ENCODE measurements around the gene ERICH6. TPM values are rescaled to one million over a fixed set of nuclear protein-coding genes. Genes with fewer than 3 reads are reported as not detected.

ERICH6 gene
- total RNA-seq, 1 experiment from 2014 or later, result not detected

GRCh38 chr3:150691414-150692040 is 12.2 kb downstream of the ERICH6 start:
- ATAC-seq (no peak), DNase-seq (no peak)
- ChIA-PET CTCF (no interaction called here), POLR2A (ENCODE audit: unreplicated experiment) (no interaction called here)
- no peaks in the 10 kb centered on the region for H3K4me1 ChIP-seq (ENCODE audit: insufficient read depth, low read length)
- H3K9me3 ChIP-seq (ENCODE audit: low read length), result peaks cover 20% of the 10 kb centered on the region
- H2AFZ ChIP-seq (ENCODE audit: low read length), result no peak overlapping the region
- no peaks in the 10 kb centered on the region for H3F3A ChIP-seq (ENCODE audit: low read length, unreplicated experiment)
- no peak overlapping the region for H3K9ac ChIP-seq (ENCODE audit: low read length)
- H3K27ac ChIP-seq (ENCODE audit: low read length), result no peak overlapping the region
- no peaks in the 10 kb centered on the region for H3K79me2 ChIP-seq (ENCODE audit: low read length)
- BruUV-seq (replicated peaks), result no TSS peak
- peaks cover under 1% of the 10 kb centered on the region; the same call in 1 of the 2 replicates for H3K27me3 ChIP-seq (ENCODE audit: low read length)
- no peak overlapping the region for H3K4me3 ChIP-seq (ENCODE audit: low read length)
- TF ChIP-seq EZH2 (IDR thresholded peaks at IDR 0.05; ENCODE audit: low read length, unreplicated experiment), result no peak
- TF ChIP-seq EZH2phosphoT487 (IDR thresholded peaks at IDR 0.05; ENCODE audit: borderline replicate concordance, low read length), result no peak
- no peak for TF ChIP-seq CTCF (conservative IDR thresholded peaks at IDR 0.05; ENCODE audit: low read depth, low read length)
- intact Hi-C loops (cut with micrococcal nuclease), result no loop called here
- H4K20me1 ChIP-seq (ENCODE audit: low read length), result no peaks in the 10 kb centered on the region
- no peak overlapping the region for H3K4me2 ChIP-seq (ENCODE audit: low read length)
- H3K9me2 ChIP-seq (replicated peaks; ENCODE audit: low read length), result no peaks in the 10 kb centered on the region
- H3K36me3 ChIP-seq (ENCODE audit: low read depth, low read length), result no peaks in the 10 kb centered on the region

GRCh38 chr3:150687613-150688012 is 16.1 kb downstream of the ERICH6 start:
- peaks cover 15% of the 10 kb centered on the region for H3K9me3 ChIP-seq (ENCODE audit: low read length)
- BruUV-seq (replicated peaks), result no TSS peak
- H3K4me3 ChIP-seq (ENCODE audit: low read length), result no peak overlapping the region
- CTCF ChIA-PET, result no interaction called here
- H3K27ac ChIP-seq (ENCODE audit: low read length), result no peak overlapping the region
- H4K20me1 ChIP-seq (ENCODE audit: low read length), result no peaks in the 10 kb centered on the region
- ATAC-seq (no peak), DNase-seq (no peak)
- H3K9me2 ChIP-seq (replicated peaks; ENCODE audit: low read length), result no peaks in the 10 kb centered on the region
- no peaks in the 10 kb centered on the region for H3K79me2 ChIP-seq (ENCODE audit: low read length)
- TF ChIP-seq EZH2 (IDR thresholded peaks at IDR 0.05; ENCODE audit: low read length, unreplicated experiment) (no peak), EZH2phosphoT487 (IDR thresholded peaks at IDR 0.05; ENCODE audit: borderline replicate concordance, low read length) (no peak), CTCF (conservative IDR thresholded peaks at IDR 0.05; ENCODE audit: low read depth, low read length) (no peak)
- no peaks in the 10 kb centered on the region for H3K36me3 ChIP-seq (ENCODE audit: low read depth, low read length)
- H3K27me3 ChIP-seq (ENCODE audit: low read length), result peaks cover 7% of the 10 kb centered on the region; the same call in 1 of the 2 replicates
- no peak overlapping the region for H2AFZ ChIP-seq (ENCODE audit: low read length)
- H3K9ac ChIP-seq (ENCODE audit: low read length), result no peak overlapping the region
- POLR2A ChIA-PET (ENCODE audit: unreplicated experiment), result no interaction called here
- no peaks in the 10 kb centered on the region for H3F3A ChIP-seq (ENCODE audit: low read length, unreplicated experiment)
- no peaks in the 10 kb centered on the region for H3K4me1 ChIP-seq (ENCODE audit: insufficient read depth, low read length)
- H3K4me2 ChIP-seq (ENCODE audit: low read length), result no peak overlapping the region
- intact Hi-C loops (cut with micrococcal nuclease), result no loop called here

GRCh38 chr3:150682824-150683223 is 20.9 kb downstream of the ERICH6 start:
- Histone ChIP-seq H3K36me3 (ENCODE audit: low read depth, low read length) (no peaks in the 10 kb centered on the region), H3K4me1 (ENCODE audit: insufficient read depth, low read length) (no peaks in the 10 kb centered on the region), H3K9me3 (ENCODE audit: low read length) (no peaks in the 10 kb centered on the region), H3K27me3 (ENCODE audit: low read length) (peaks cover 7% of the 10 kb centered on the region; the same call in 1 of the 2 replicates), H2AFZ (ENCODE audit: low read length) (no peak overlapping the region), H4K20me1 (ENCODE audit: low read length) (no peaks in the 10 kb centered on the region), H3K9me2 (replicated peaks; ENCODE audit: low read length) (no peaks in the 10 kb centered on the region), H3K4me3 (ENCODE audit: low read length) (no peak overlapping the region), H3K9ac (ENCODE audit: low read length) (no peak overlapping the region), H3K79me2 (ENCODE audit: low read length) (no peaks in the 10 kb centered on the region), H3K27ac (ENCODE audit: low read length) (no peak overlapping the region), H3F3A (ENCODE audit: low read length, unreplicated experiment) (no peaks in the 10 kb centered on the region), H3K4me2 (ENCODE audit: low read length) (no peak overlapping the region)
- no TSS peak for BruUV-seq (replicated peaks)
- intact Hi-C loops (cut with micrococcal nuclease), result no loop called here
- DNase-seq, result no peak
- TF ChIP-seq EZH2phosphoT487 (IDR thresholded peaks at IDR 0.05; ENCODE audit: borderline replicate concordance, low read length), result no peak
- TF ChIP-seq EZH2 (IDR thresholded peaks at IDR 0.05; ENCODE audit: low read length, unreplicated experiment), result no peak
- no peak for TF ChIP-seq CTCF (conservative IDR thresholded peaks at IDR 0.05; ENCODE audit: low read depth, low read length)
- CTCF ChIA-PET, result no interaction called here
- POLR2A ChIA-PET (ENCODE audit: unreplicated experiment), result no interaction called here
- ATAC-seq, result no peak

All from PC-3 (cell line).